H1 (cell line): ENCODE results near the gene OTUD5.

Source experiments
- EP300 ChIP-seq, 2 experiments: IDR thresholded peaks; 1 replicate in 1 of 2; 2 replicates in 1 of 2; pipeline ENCODE4 v1.6.1; 2011 to 2012; ENCODE audit warnings: low read depth in 2 of 2, low read length in 2 of 2, mild to moderate bottlenecking in 2 of 2, borderline replicate concordance in 1 of 2, inconsistent platforms in 1 of 2, moderate library complexity in 1 of 2
- EZH2 ChIP-seq: fragments of 200-600 bp; sonication (generic); IDR thresholded peaks from 2 replicates; pipeline ENCODE4 v1.7.1; 2012; ENCODE audit warnings: low read depth, mild to moderate bottlenecking, moderate library complexity, low read length, inconsistent platforms; ENCODE audit not compliant: severe bottlenecking
- POLR2A ChIP-seq, 2 experiments: IDR thresholded peaks; 1 replicate in 1 of 2; 2 replicates in 1 of 2; pipeline ENCODE4 v1.6.1; 2011; ENCODE audit warnings: low read depth in 2 of 2, low read length in 2 of 2, mild to moderate bottlenecking in 2 of 2; ENCODE audit errors: control extremely low read depth in 1 of 2
- TEAD4 ChIP-seq: IDR thresholded peaks from 2 replicates; pipeline ENCODE4 v1.6.1; 2012; ENCODE audit warnings: low read depth, low read length, inconsistent platforms, mixed read lengths
- TF ChIP-seq, protein P1 (sequence below), 3 experiments: IDR thresholded peaks; 1 replicate in 2 of 3; 2 replicates in 1 of 3; pipeline versions ENCODE4 v1.5.1 to v1.6.1; 2011; ENCODE audit warnings: low read length in 3 of 3, mild to moderate bottlenecking in 3 of 3, inconsistent platforms in 2 of 3, low read depth in 1 of 3, moderate library complexity in 1 of 3; ENCODE audit not compliant: insufficient read depth in 1 of 3; ENCODE audit errors: control extremely low read depth in 1 of 3
- TF ChIP-seq, protein P2 (sequence below): IDR thresholded peaks from 2 replicates; pipeline ENCODE4 v1.6.1; 2011; ENCODE audit warnings: low read depth, mild to moderate bottlenecking, low read length; ENCODE audit not compliant: insufficient read depth

DNA sequence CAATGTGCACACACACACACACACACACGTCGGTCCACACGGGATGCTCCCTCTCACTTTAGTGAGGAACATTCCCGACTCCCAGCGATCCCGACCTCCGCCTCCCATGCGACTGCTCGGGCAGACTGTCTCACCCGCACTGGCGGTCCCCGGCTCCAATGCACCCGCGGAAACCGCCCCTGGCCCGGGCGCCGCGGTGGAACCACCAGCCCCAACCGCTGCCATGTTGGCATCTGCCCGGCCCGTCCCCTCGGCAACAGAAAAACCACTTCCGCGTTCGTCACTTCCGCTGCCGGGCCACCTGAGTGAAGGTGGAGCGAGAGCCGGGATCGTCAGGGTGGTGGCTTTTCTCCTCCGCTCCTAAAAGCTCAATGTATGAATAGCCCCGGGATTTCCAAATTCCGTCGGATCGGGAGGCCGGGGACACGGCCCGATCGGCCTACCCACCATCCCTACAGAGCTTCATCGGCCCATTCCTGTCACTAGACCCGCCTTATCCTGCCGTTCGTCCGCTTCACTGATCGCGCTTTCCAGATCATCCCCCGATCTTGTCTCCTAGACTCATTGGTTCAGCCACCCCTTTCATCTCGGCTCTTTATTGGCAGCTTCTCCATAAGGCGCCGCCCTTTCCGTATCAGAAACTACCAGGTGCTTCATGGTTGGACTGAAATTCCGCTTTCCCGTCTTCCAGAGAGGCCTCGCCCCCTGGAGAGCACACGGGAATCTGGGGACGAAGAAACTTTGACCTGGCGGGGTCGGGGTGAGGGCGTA lies 45.8 kb downstream of the OTUD5 start, which contains the start of gene SLC35A2:
- TF ChIP-seq, protein P1, sequence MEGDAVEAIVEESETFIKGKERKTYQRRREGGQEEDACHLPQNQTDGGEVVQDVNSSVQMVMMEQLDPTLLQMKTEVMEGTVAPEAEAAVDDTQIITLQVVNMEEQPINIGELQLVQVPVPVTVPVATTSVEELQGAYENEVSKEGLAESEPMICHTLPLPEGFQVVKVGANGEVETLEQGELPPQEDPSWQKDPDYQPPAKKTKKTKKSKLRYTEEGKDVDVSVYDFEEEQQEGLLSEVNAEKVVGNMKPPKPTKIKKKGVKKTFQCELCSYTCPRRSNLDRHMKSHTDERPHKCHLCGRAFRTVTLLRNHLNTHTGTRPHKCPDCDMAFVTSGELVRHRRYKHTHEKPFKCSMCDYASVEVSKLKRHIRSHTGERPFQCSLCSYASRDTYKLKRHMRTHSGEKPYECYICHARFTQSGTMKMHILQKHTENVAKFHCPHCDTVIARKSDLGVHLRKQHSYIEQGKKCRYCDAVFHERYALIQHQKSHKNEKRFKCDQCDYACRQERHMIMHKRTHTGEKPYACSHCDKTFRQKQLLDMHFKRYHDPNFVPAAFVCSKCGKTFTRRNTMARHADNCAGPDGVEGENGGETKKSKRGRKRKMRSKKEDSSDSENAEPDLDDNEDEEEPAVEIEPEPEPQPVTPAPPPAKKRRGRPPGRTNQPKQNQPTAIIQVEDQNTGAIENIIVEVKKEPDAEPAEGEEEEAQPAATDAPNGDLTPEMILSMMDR (IDR thresholded peaks at IDR 0.05; ENCODE audit: control extremely low read depth in 1 of 3, insufficient read depth in 1 of 3, low read depth in 1 of 3, low read length in 3 of 3) = no peak
- TF ChIP-seq, protein P2, sequence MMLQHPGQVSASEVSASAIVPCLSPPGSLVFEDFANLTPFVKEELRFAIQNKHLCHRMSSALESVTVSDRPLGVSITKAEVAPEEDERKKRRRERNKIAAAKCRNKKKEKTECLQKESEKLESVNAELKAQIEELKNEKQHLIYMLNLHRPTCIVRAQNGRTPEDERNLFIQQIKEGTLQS = no peak
- TF ChIP-seq TEAD4 (no peak), EZH2 (no peak), EP300 (IDR thresholded peaks at IDR 0.05; ENCODE audit: borderline replicate concordance in 1 of 2, low read depth in 2 of 2, low read length in 2 of 2) (no peak), POLR2A (IDR thresholded peaks at IDR 0.05; ENCODE audit: control extremely low read depth in 1 of 2, low read depth in 2 of 2, low read length in 2 of 2) (no peak)
